ENCODE measurements around the gene DNAJC16.

GRCh38 chr1:15610167-15610566, 83.5 kb downstream of the DNAJC16 start:
- TF ChIP-seq, protein P1, sequence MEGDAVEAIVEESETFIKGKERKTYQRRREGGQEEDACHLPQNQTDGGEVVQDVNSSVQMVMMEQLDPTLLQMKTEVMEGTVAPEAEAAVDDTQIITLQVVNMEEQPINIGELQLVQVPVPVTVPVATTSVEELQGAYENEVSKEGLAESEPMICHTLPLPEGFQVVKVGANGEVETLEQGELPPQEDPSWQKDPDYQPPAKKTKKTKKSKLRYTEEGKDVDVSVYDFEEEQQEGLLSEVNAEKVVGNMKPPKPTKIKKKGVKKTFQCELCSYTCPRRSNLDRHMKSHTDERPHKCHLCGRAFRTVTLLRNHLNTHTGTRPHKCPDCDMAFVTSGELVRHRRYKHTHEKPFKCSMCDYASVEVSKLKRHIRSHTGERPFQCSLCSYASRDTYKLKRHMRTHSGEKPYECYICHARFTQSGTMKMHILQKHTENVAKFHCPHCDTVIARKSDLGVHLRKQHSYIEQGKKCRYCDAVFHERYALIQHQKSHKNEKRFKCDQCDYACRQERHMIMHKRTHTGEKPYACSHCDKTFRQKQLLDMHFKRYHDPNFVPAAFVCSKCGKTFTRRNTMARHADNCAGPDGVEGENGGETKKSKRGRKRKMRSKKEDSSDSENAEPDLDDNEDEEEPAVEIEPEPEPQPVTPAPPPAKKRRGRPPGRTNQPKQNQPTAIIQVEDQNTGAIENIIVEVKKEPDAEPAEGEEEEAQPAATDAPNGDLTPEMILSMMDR (IDR thresholded peaks at IDR 0.05; ENCODE audit: insufficient read depth, low read length) = no peak
- TF ChIP-seq GABPA (IDR thresholded peaks at IDR 0.05; ENCODE audit: low read depth) (no peak), REST (IDR thresholded peaks at IDR 0.05; ENCODE audit: insufficient replicate concordance, low read depth) (no peak), POLR2AphosphoS5 (IDR thresholded peaks at IDR 0.05; ENCODE audit: low read depth) (no peak)

All from HL-60 (cell line).